ENCODE measurements around the gene PKNOX2.

- TF ChIP-seq POLR2A (IDR thresholded peaks at IDR 0.05) (no peak), POLR2AphosphoS5 (IDR thresholded peaks at IDR 0.05; ENCODE audit: insufficient read depth in 1 of 2, low read depth in 1 of 2) (no peak), CTCF (IDR thresholded peaks at IDR 0.05) (no peak)
Measured at GRCh38 chr11:125274774-125275173, 110.2 kb downstream of the PKNOX2 start.

Measured in vagina (tissue), 2 donors.